ENCODE results near the gene CST4.
"Not testable (repeated sequence)": the region's sequence is repeated elsewhere in the genome, so short reads cannot be mapped to it uniquely, and the experiment has no call there.

Gene CST4

DNA sequence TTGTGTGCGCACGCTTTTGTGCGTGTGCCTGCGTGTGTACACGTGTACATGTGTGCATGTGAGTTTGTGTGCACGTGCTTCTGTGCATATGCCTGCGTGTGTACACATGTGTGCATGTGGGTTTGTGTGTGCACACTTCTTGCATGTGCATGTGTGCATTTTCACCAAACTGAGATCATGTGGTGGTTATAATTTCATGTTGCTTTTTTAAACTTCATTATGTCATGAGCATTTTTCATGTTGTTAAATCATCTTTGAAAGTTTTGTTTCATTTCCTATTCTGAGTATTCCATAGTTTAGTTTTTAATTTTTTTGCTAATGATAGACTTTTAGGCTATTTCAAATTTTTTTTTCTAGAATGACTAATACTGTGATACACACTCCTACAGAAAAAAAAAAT, 44.7 kb downstream of the CST4 start:
- no peak overlapping the region for H3K4me3 ChIP-seq (ENCODE audit: low read depth, low read length)

DNA sequence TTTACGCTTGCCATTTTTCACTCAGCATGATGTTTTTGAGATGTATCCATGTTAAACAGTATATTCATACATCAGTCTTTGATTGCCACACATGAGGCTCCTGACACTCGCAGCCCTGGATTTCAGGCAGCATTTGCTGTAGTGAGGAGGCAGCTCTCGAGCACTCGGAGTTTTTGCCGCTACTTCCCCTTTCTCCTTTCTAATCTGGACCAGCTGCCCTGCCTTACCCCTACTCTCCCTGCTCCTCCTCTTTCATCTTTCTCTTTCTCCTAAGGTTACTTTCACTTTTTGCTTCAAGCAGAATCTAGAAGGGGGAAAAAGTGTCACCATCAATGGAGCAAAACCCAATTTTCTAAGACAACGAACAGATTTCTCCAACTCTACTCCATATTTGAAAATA, 45.2 kb downstream of the CST4 start:
- no peak overlapping the region for H3K4me3 ChIP-seq (ENCODE audit: low read depth, low read length)

DNA sequence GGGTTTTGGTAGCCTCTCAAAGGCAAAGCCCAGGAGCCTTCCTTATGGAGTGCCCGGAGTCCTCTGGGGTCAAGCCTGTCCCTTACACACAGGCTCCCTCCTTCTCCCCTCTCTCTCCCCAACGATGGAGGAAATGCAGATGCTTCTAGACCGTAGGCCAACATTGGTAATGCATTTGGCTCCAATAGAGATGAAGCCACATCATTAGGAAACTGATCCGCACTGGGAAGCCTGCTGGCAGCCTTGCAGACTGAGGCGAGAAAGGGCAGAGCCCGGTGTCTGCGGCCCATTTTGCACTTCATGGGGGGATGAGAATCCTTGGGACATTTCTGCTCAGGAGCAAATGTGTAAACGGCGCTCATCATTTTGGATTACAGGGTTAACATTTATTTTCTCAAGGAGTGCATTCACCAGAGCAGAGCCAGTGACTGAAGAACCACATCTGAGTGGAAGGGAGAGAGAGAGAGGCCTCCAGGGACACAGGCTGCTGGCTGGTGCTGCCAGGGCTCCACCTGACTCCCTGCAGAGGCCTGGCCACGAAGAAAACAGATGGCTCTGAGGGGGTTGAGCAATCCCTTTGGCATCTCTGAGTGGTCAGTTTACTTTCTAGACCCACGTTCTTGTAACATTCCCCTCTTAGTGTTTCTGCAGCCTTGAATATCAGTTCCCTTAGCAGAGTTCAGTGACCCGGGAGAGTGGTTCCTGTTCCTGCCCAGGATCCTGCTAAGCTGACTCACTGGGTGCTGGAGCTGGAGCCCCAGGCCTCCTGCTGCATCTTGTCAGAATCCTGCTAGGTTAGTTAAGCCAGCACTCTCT, 46.7 kb downstream of the CST4 start:
- H3K4me3 ChIP-seq (ENCODE audit: low read depth, low read length) = no peak overlapping the region

DNA sequence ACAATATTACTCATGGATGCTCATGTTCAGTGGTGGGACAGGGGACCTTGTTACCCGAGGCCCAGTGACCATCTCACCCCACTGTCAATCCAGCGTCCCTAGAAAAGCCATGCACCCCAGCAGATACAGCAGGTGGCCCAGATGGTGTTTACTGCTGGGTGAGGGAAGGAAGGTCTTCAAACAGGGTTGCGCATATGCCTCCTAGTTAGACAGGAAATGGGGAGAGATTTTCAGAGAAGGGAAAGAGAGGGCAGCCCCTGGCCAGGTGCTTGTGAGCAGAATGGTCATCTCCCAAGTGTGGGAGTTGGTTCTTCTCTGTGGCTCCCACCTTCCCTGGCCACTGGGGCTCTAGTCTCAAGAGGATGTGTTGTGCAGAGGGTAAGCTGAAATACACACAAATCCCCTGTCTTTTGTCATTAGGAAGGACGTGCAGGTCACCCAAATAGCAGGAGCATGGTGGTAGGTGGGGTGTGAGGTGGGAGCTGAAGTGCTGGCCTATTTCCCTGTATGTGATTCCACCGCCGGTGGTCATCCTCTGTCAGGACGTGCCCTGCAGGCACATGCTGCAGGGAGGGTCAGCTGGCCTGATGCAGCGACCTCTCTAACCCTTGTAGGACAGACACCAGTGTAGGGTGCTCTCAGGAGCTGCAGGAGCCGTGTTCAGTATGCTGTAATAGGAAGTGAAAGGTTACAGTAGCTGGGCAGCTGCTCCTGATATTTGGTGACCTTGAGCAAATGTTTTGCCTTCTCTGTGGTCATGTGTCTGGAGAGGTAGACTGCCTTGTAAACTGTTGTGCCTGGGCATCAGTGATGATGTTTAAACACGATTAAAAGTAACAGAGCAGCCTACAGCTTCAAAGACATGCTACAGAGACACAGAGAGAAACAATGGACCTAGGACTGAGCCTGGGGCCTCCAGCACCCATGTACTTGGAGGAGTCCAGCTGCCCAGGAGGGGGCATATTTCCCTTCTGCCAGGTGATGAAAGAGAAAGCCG, 47.9 kb downstream of the CST4 start:
- H3K4me3 ChIP-seq (ENCODE audit: low read depth, low read length) = no peak overlapping the region

DNA sequence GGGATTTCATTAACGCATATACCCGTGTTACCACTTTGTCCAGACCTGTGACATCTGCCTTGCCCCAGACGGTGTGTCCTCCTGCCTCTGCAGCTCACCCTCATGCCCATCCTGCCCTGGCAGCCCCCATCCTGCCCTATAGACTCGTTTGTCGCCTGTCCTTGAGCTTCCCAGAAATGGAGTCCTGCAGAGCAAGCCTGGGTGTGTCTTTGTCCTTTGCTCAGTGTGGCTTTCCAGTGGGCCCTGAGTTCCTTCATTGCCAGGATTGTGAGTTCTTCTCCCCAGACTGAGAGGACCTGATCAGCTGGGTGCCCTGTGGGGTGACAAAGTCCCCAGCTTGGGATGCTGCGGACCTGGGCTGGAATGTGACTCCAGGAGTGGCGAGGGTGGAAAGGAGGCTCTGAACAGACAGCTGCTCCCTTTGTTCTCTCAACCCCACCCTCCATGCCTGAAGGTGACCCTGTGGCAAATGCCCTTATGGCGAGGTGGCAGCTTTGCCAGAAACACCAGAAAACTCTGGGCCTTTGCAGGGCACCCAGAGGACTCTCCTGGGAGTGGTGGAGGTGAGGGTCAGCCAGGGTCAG, 48.7 kb downstream of the CST4 start:
- H3K4me3 ChIP-seq (ENCODE audit: low read depth, low read length) = no peak overlapping the region

DNA sequence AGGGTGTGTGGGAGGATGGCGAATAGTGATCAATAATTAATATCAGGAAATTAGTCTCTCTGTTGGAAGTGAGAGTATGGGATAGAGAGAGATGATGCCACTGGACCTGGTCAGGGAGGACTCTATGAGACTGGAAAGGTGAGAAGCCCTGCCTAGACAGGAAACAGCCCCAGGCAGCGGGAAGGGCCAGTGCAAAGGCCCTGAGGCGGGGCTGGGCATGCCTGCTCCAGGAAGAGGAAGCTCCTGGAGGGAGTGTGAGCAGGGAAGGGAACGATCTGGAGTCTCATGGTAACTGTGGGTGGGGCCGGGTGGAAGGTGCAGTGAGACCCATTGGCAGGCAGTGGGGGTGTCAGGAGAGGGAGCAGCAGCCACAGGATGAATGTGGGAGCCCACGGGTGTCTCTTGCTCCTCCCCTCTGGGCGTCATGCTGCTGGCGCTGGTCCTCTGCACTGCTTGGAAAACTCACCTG, 49.3 kb downstream of the CST4 start:
- H3K4me3 ChIP-seq (ENCODE audit: low read depth, low read length) = no peak overlapping the region

DNA sequence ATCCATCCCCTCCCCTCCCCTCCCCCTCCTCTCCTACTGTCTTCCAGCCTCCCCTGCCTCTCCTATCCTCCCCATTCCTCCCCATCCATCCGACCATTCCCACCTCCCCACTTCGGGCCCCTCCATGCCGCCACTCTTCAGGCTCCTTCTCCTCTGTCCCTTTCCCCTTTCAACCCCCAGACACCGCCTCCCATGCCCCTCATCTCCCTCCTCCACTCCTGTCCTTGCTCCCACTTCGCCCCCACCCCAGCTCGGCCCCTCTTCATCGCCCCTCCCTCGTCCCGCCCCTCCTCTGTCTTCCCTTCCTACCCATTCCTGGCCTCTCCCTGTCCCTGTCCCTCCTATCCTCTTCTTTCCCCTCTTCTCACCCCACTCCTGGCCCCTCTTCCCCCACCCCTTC, 50.5 kb downstream of the CST4 start:
- no peak overlapping the region for H3K4me3 ChIP-seq (ENCODE audit: low read depth, low read length)

DNA sequence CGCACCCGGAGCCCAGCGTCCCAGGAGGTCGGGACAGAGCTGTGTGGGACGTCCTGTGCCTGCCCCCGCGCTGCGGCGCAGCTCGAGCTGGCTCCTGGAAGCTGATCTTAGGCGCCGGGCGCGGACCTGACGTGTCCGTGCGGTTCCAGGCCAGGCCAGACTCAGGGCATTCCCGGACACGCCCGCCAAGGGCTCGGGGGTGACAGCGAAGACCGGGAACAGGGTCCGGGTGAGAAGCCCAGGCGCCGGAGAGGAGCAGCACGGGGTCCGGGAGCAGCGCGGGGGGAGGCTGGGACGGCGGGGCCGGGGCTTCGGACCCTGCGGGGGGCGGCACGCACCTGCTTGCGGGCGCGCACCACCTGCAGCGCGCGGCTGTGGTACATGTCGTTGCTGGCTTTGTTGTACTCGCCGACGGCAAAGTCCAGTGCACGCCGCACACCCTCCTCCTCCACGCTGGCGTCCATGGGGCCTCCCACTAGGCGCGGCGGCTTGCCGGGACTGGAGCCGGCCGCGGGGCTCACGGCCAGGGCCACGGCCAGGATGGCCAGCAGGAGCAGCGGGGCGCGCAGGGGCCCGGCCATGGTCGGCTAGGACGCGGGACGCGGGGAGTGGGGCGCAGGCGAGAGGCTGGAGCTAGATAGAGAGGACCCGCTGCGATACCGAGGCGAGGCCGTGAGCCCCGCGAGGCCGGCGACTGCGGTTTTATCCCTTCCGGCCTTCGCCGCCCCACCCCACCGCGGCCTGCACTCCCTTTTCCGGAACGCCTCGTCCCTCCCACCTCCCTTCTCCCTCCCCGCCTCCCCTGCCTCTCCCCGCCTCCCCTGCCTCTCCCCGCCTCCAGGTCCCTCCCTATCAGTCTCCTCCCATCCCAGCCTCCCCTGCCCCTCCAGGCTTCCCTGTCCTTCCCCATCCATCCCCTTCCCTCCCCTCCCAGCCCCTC, 51.3 kb downstream of the CST4 start, which contains the start of gene CST3:
Gene CST3 (minus strand): TSS at position 674 of the 940 bp plus-strand sequence. CDS start 93 bp downstream, at position 581.
- H3K4me3 ChIP-seq (ENCODE audit: low read depth, low read length) = peak within 1 kb of the TSS; percentile 73

DNA sequence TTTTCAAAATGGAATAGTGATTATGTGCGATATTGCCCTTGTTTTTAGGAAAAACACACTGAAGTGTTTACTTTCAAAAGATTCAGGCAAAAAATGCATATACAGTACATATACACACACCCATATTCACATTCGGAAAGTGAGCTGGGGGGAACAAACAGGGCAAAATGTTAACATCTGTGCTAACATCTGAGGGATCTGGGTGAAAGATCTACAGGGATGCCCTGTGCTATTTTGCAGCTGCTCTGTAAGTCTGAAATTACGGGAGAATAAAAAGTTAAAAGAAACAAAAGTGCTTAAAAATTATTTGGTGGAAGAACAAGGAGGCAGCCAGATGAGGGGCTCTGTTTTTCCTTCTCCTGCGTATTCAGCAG, 51.9 kb downstream of the CST4 start:
- peak overlapping the region; percentile 73 for H3K4me3 ChIP-seq (ENCODE audit: low read depth, low read length)

DNA sequence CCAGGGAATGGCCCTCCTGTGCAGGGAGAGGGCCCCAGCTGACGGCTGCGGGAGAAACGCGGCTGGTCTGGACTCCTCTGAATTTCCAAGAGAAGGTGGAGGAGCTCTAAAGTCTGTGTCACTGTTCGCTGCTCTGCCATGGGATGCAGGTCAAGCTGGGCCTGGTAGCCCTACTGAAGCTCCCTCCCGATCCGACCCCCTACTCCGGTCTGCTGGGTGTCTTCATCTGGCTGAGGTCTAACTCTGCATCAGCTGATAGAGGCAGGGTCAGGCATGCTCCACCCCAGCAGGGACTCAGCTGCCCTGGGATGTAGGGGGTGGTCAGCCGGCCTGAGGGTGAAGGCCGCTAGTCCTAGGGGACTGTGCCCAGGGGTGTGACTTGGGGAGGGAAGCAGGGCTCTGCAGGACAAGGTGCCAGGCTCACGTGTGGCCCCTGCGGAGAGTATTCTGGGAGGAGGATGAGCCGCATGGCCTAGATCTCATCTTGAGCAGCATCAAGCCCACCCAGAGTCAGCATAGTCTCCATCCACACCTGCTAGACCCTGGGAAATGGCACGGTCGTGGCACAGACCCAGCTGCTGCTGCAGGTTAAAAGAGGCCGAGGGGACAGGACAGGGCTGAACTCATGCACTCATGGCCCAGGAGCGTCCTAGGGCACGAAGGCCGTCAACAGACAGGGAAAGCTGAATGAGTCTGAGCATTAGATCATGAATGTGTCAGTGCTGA, 52.5 kb downstream of the CST4 start:
- no peak overlapping the region for H3K4me3 ChIP-seq (ENCODE audit: low read depth, low read length)

DNA sequence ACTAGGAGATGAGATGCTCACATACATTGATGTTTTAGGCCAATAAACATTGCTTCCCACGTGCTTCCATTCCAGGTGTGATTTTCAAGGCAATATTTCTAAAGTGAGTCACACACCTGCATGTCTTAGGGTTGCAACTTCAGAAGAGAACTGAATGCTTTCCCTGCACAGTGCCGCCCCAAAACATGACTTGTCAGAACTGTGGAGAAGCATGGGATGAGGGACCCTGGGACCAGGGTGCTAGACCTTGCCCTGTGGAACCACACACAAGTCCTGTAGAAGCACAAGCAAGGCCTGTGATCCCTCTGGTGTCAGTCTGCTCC, 53.1 kb downstream of the CST4 start:
- not testable (repeated sequence) for H3K4me3 ChIP-seq (ENCODE audit: low read depth, low read length)

Measured in iPS-11a (cell line).